Activated CD8-positive, alpha-beta memory T cell treated with anti-CD3 and anti-CD28 coated beads for 36 hours (primary cell): ENCODE measurements around the gene CSKMT. TPM values are rescaled to one million over a fixed set of nuclear protein-coding genes. Genes with fewer than 3 reads are reported as not detected.

ENCODE experiments used
- CTCF ChIA-PET: fragments of 350-600 bp; sonication (Branson Sonifier 250); formaldehyde crosslinking; loops from one replicate; lab custom pipeline; 2021; ENCODE audit warnings: antibody characterized with exemption; lab: Charles Lee
- POLR2A ChIA-PET: fragments of 350-600 bp; sonication (Branson Sonifier 250); formaldehyde crosslinking; loops from one replicate; lab custom pipeline; 2021; ENCODE audit warnings: antibody characterized with exemption; lab: Charles Lee
- total RNA-seq, 2 experiments: library from RNA; stranded (reverse); gene quantifications; one replicate each; pipeline ENCODE4 v1.2.3, GENCODE V29; 2021

Gene CSKMT
- total RNA-seq, 2 experiments from 2014 or later, result 46.9 to 51.0 TPM

DNA sequence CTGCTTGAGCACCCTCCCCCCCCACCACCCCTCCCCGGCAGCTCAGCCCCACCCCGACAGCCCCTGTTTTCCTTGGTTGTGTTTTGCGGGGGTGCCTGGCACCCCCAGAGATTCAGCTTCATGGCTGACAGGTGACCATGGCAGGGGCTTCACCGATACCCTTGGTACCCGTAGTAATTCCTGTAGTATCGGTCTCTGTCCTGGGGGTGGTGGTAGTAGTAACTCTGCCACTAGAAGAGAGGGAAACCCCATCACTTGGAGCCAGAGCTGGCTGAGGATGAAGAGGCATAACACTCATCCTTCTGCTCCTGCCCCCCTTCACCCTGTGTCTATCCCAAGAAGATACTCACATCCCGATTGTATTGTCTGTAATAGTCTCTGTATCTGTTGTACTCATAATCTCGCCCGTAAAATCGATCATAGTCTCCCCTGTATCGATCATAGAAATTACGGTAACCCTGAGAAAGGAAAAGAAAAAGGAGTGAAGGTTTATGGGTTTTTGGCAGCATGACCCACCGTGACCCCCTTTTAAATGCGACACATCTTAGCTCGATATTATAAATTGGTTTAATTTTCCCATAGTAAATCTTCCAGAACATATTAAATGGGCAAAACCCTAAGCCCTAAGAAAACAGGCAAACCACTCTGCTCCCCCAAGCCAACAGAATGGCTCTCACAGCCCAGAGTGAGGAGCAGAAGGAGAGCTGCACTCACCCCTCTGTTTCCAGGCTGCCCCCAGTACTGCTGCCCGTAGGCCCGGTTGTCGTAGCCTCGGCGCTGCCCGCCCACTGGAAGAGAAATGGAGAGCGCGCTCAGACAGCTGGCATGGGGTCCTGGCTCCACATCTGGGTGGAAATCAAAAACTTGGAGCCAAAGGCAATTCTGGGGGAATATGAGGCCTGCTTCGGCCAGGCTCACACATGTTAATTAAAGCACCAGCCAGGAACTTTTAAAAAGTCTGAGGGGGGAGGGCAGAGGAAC, 50.3 kb downstream of the CSKMT start:
- POLR2A ChIA-PET, result interaction anchor here (0.6 kb wide), 1 partner anchor 122 kb away, joined by 5 read pairs; no protein-coding TSS in a partner anchor

DNA sequence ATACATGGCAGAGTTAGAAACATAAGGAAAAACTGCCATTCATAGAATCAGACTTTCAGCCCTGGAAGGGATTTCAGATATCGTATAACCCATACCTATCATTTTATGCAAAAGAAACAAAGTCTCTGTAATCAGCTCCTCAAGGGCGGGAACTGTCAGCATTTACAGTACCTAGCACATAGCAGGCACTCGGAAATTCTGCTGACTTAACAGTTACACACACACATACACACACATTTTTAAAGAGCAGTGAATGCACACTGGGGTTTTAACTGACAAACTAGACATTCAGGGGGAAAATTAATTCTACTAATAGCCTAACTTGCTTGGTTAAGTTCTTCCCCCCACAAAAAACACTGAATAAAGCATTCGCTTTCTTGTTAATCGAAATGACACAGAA, 51.1 kb downstream of the CSKMT start:
- ChIA-PET POLR2A (interaction anchor here (0.6 kb wide), 1 partner anchor 123 kb away, joined by 5 read pairs; no protein-coding TSS in a partner anchor), CTCF (interaction anchor here (0.6 to 1.0 kb wide), 2 partner anchors 105 to 150 kb away, joined by 3 read pairs; no protein-coding TSS in a partner anchor)

More for the DNA sequence above, 50.3 kb downstream of the CSKMT start:
- CTCF ChIA-PET, result interaction anchor here (0.6 to 1.0 kb wide), 2 partner anchors 104 to 151 kb away, joined by 3 read pairs; no protein-coding TSS in a partner anchor

DNA sequence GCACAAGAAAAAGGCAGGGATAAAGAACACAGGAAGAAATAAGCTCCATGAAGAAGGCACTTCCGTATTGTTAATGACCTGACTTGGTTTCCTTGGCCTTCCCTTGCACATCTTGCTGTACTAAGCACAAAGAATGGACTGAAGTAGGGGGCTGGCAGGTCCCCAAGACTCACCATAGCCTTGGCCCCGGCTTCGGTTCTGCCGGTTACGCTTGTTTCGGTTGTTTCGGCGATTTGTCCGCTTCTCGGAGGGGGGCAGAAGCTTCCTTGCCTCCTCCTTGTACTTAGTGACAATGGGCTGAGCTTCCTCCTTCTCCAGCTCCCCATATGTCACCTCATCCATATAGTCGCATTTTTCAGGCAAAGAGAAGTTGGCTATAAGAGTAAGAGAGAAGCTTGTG, 51.7 kb downstream of the CSKMT start:
- ChIA-PET POLR2A (interaction anchor here (0.5 to 0.7 kb wide), 2 partner anchors 44 to 113 kb away, joined by 3 to 6 read pairs; no protein-coding TSS in a partner anchor), CTCF (no interaction called here)

Other genes starting within 250 kb of the CSKMT start
- not detected for gene SCGB1A1, start 246.3 kb upstream of the CSKMT start, total RNA-seq
- gene AHNAK, start 118.5 kb upstream of the CSKMT start, total RNA-seq, result 10 to 100 TPM; 70.7 to 75.1 TPM
- gene EEF1G, start 91.4 kb upstream of the CSKMT start, total RNA-seq, result 1,000 to 10,000 TPM; 1,860 to 1,862 TPM
- 10 to 100 TPM; 30.9 to 33.0 TPM for gene TUT1, start 73.8 kb upstream of the CSKMT start, total RNA-seq
- 100 to 1,000 TPM; 214 to 216 TPM for gene MTA2, start 63.4 kb upstream of the CSKMT start, total RNA-seq
- gene EML3, start 52.5 kb upstream of the CSKMT start, total RNA-seq, result 100 to 1,000 TPM; 126 to 131 TPM
- gene ROM1, start 52.1 kb upstream of the CSKMT start, total RNA-seq, result 1 to 10 TPM; 3.0 to 3.2 TPM
- 10 to 100 TPM; 72.5 to 77.8 TPM for gene B3GAT3, start 43.3 kb upstream of the CSKMT start, total RNA-seq
- 100 to 1,000 TPM; 214 to 215 TPM for gene GANAB, start 18.7 kb upstream of the CSKMT start, total RNA-seq
- gene INTS5, start 12.0 kb upstream of the CSKMT start, total RNA-seq, result 10 to 100 TPM; 43.9 to 44.5 TPM
- 100 to 1,000 TPM; 160 to 172 TPM for gene C11orf98, start 102 bp upstream of the CSKMT start, total RNA-seq
- gene UQCC3, start 6.4 kb downstream of the CSKMT start, total RNA-seq, result 1 to 10 TPM; 5.3 to 6.0 TPM
- 10 to 100 TPM; 21.3 to 24.6 TPM for gene LBHD1, start 7.0 kb downstream of the CSKMT start, total RNA-seq
- gene UBXN1, start 13.8 kb downstream of the CSKMT start, total RNA-seq, result 100 to 1,000 TPM; 129 TPM
- gene LRRN4CL, start 24.2 kb downstream of the CSKMT start, total RNA-seq, result under 1 TPM; 0.10 to 0.13 TPM
- gene BSCL2, start 42.1 kb downstream of the CSKMT start, total RNA-seq, result 10 to 100 TPM; 32.9 to 39.1 TPM
- not detected for gene GNG3, start 42.4 kb downstream of the CSKMT start, total RNA-seq
- gene HNRNPUL2, start 62.1 kb downstream of the CSKMT start, total RNA-seq, result 10 to 100 TPM; 56.2 to 61.9 TPM
- gene TTC9C, start 63.2 kb downstream of the CSKMT start, total RNA-seq, result 10 to 100 TPM; 31.6 to 33.2 TPM
- 1 to 10 TPM; 9.3 to 9.8 TPM for gene ZBTB3, start 88.8 kb downstream of the CSKMT start, total RNA-seq
- gene POLR2G, start 96.3 kb downstream of the CSKMT start, total RNA-seq, result 100 to 1,000 TPM; 137 to 146 TPM
- 10 to 100 TPM; 17.5 to 18.6 TPM for gene TAF6L, start 106.1 kb downstream of the CSKMT start, total RNA-seq
- 10 to 100 TPM; 36.1 to 42.7 TPM for gene TMEM179B, start 122.1 kb downstream of the CSKMT start, total RNA-seq
- 10 to 100 TPM; 12.4 to 13.1 TPM for gene TMEM223, start 126.7 kb downstream of the CSKMT start, total RNA-seq
- gene NXF1, start 140.1 kb downstream of the CSKMT start, total RNA-seq, result 10 to 100 TPM; 93.1 to 95.4 TPM
- gene STX5, start 166.7 kb downstream of the CSKMT start, total RNA-seq, result 10 to 100 TPM; 24.9 to 27.0 TPM
- 1 to 10 TPM in 1 of 2 experiments, not detected in 1; 1.4 TPM for gene TEX54, start 167.5 kb downstream of the CSKMT start, total RNA-seq
- gene WDR74, start 174.3 kb downstream of the CSKMT start, total RNA-seq, result 100 to 1,000 TPM; 122 to 124 TPM
- gene SLC3A2, start 215.6 kb downstream of the CSKMT start, total RNA-seq, result 100 to 1,000 TPM; 443 to 455 TPM